A549 treated with RU486 at 1 μM for 4 hours (cell line): ENCODE results near the gene C20orf173. TPM values are rescaled to one million over a fixed set of nuclear protein-coding genes. Genes with fewer than 3 reads are reported as not detected.

Experiments used
- total RNA-seq: library from RNA; stranded (reverse); fragments of 200-300 nt; extraction: Qiagen RNA extraction; gene quantifications from 5 replicates; pipeline ENCODE4 v1.2.3, GENCODE V29; 2022; ENCODE audit warnings: low read depth

Gene C20orf173, protein sequence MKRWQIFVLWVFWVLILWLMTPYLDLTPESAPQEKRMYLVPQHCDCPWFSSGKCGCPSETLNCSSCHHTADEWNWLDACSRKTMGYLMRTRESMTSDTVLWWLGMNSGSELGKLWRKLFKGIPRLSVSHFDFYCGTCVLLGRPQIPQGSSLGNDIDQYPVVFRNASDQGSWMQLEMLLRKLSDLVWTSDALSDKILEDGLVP
- not detected in 5 replicates for total RNA-seq

DNA sequence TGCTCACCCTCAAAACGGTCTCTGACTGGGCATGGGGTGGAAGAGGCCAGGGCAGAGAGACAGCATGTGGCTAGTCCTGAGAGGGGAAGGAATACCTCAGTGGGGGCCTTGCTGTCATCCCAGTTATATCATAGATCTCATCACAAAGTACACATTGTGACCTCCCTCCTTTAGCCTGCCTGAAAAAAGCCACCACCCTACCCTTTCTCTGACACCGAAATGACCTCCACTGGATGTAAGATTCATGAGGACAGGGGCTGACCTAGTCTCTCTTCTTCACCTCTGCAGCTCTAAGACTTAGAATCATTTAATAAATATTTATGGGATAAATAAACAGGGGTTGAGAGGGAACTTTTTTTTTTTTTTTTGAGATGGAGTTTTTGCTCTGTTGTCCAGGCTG is at the start of gene C20orf173:
C20orf173 (minus strand) TSS at position 101 of the 400 bp plus-strand sequence. CDS start 279 bp downstream, outside the sequence.

DNA sequence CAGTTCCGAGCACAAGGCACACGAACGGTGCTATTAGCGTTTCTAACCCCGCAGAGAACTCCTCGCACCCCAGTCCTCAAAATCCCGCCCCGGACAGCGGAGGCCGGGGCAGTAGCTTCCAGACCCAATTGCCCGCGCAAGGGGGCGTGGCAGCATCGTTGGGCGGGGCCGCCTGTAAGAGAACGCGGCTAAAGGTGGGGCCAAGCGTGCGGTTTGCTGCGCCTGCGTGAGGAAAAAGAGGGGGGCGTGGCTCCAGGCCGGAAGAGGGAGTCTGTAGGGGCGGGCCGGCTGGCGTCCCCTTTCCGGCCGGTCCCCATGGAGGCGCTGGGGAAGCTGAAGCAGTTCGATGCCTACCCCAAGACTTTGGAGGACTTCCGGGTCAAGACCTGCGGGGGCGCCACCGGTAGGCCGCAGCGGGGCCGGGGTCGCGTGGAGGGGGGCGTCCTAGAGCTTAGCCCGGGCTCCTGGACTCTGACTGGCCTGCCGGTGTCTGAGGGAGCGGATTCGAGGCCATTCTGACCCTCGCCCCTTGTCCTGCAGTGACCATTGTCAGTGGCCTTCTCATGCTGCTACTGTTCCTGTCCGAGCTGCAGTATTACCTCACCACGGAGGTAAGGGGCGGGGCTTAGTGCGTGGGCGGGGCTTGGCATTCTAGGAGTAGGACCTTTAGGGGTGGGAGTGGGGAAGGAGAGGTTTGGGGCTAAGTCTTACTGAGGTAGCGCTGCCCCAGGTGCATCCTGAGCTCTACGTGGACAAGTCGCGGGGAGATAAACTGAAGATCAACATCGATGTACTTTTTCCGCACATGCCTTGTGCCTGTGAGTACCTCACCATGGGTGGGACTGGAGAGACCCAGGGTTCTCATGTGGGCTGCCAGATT is 12.6 kb upstream of the C20orf173 start, which contains the start of gene ERGIC3:
ERGIC3 (plus strand) TSS at position 296 of the 880 bp plus-strand sequence; CDS start at position 316, 20 bp downstream.

Other genes starting within 250 kb of the C20orf173 start
- gene EIF6, start 244.9 kb downstream of the C20orf173 start, total RNA-seq, result 343 to 441 TPM (median 381 TPM) in 5 replicates
- 0.05 to 0.13 TPM (median 0.09 TPM) in 4 of 5 replicates, not detected in the other for gene FAM83C, start 237.2 kb downstream of the C20orf173 start, total RNA-seq
- 30.8 to 41.1 TPM (median 32.5 TPM) in 5 replicates for gene UQCC1, start 117.7 kb downstream of the C20orf173 start, total RNA-seq
- gene GDF5, start 91.4 kb downstream of the C20orf173 start, total RNA-seq, result not detected in 5 replicates
- gene CEP250, start 74.1 kb downstream of the C20orf173 start, total RNA-seq, result 21.8 to 25.4 TPM (median 23.2 TPM) in 5 replicates
- 215 to 255 TPM (median 242 TPM) in 5 replicates for gene ERGIC3, start 12.4 kb upstream of the C20orf173 start, total RNA-seq
- gene SPAG4, start 86.2 kb upstream of the C20orf173 start, total RNA-seq, result 3.6 to 6.0 TPM (median 4.5 TPM) in 5 replicates
- gene CPNE1, start 135.2 kb upstream of the C20orf173 start, total RNA-seq, result 161 to 226 TPM (median 210 TPM) in 5 replicates
- gene RBM12, start 135.2 kb upstream of the C20orf173 start, total RNA-seq, result 71.1 to 88.6 TPM (median 84.2 TPM) in 5 replicates
- 27.9 to 38.0 TPM (median 32.2 TPM) in 5 replicates for gene NFS1, start 169.7 kb upstream of the C20orf173 start, total RNA-seq
- 307 to 374 TPM (median 332 TPM) in 5 replicates for gene ROMO1, start 169.8 kb upstream of the C20orf173 start, total RNA-seq
- gene RBM39, start 212.6 kb upstream of the C20orf173 start, total RNA-seq, result 162 to 210 TPM (median 176 TPM) in 5 replicates
- 23.4 to 29.2 TPM (median 24.9 TPM) in 5 replicates for gene PHF20, start 242.4 kb upstream of the C20orf173 start, total RNA-seq